Endothelial cell of umbilical vein (primary cell): ENCODE measurements around the gene SAMMSON. TPM values are rescaled to one million over a fixed set of nuclear protein-coding genes. Genes with fewer than 3 reads are reported as not detected.

Experiments
- BruUV-seq: library from RNA; stranded (reverse); fragments of 400-500 nt; replicated peaks from 2 replicates; lab custom pipeline; 2021; lab: Mats Ljungman, UMichigan
- CTCF ChIA-PET: fragments of 300-600, 350-600 bp; sonication (Branson Sonifier 250); formaldehyde crosslinking; loops from one replicate; lab custom pipeline; 2021; ENCODE audit warnings: antibody characterized with exemption, inconsistent platforms; lab: Charles Lee
- POLR2A ChIA-PET: fragments of 300-600, 350-600 bp; sonication (Branson Sonifier 250); formaldehyde crosslinking; loops from one replicate; lab custom pipeline; 2021; ENCODE audit warnings: antibody characterized with exemption, inconsistent platforms; lab: Charles Lee
- DNase-seq: peaks from one replicate; pipeline ENCODE4 v3.0.0-alpha.2; 2011; ENCODE audit warnings: low read depth, low spot score
- FAIRE-seq: peaks from 2 replicates; lab custom pipeline; 2011; peaks lifted over from hg19 to GRCh38; lab: Jason Lieb, UNC
- H2AFZ ChIP-seq: 2 replicates; pipeline ENCODE4 v1.6.0; 2012; ENCODE audit warnings: low read depth, low read length, control low read depth, inconsistent platforms
- H3K27ac ChIP-seq: 2 replicates; pipeline ENCODE4 v1.5.1; 2011; ENCODE audit warnings: low read depth, mild to moderate bottlenecking, control low read depth, low read length, moderate library complexity; ENCODE audit not compliant: insufficient read depth
- H3K27me3 ChIP-seq, 2 experiments: 2 replicates each; pipeline versions ENCODE4 v1.6.0 to v1.6.1; 2011; ENCODE audit warnings: low read length in 2 of 2, mixed read lengths in 1 of 2; ENCODE audit not compliant: control insufficient read depth in 2 of 2, insufficient read depth in 2 of 2
- H3K36me3 ChIP-seq, 2 experiments: 2 replicates in 1 of 2; 3 replicates in 1 of 2; pipeline ENCODE4 v1.5.1; 2011; ENCODE audit warnings: low read length in 2 of 2, mild to moderate bottlenecking in 1 of 2, moderate library complexity in 1 of 2; ENCODE audit not compliant: control insufficient read depth in 2 of 2, insufficient read depth in 2 of 2; ENCODE audit errors: extremely low read depth in 1 of 2
- H3K4me1 ChIP-seq: 3 replicates; pipeline ENCODE4 v1.5.1; 2011; ENCODE audit warnings: mild to moderate bottlenecking, low read length; ENCODE audit not compliant: control insufficient read depth, insufficient read depth; ENCODE audit errors: extremely low read depth
- H3K4me2 ChIP-seq: 2 replicates; pipeline ENCODE4 v1.6.1; 2011; ENCODE audit warnings: low read length, control low read depth, mixed read lengths; ENCODE audit not compliant: insufficient read depth
- H3K4me3 ChIP-seq, 3 experiments: fragments of 200-600 bp in 1 of 3; sonication (generic), shearing (Covaris generic) in 1 of 3; replicated peaks in 1 of 3; 2 replicates each; pipeline ENCODE4 v1.5.1; 2011 to 2016; ENCODE audit warnings: control low read depth in 3 of 3, low read length in 3 of 3, mild to moderate bottlenecking in 2 of 3, inconsistent platforms in 1 of 3, low read depth in 1 of 3, moderate library complexity in 1 of 3; ENCODE audit not compliant: insufficient read depth in 1 of 3
- H3K79me2 ChIP-seq: 2 replicates; pipeline ENCODE4 v1.6.0; 2012; ENCODE audit warnings: low read length, inconsistent platforms; ENCODE audit not compliant: control insufficient read depth, insufficient read depth
- H3K9ac ChIP-seq: replicated peaks from 2 replicates; pipeline ENCODE3; 2011; ENCODE audit warnings: low read length, control low read depth; ENCODE audit not compliant: insufficient read depth; ENCODE audit errors: extremely low read depth
- H3K9me1 ChIP-seq: replicated peaks from 3 replicates; pipeline ENCODE4 v1.6.0; 2011; ENCODE audit warnings: mild to moderate bottlenecking, low read length; ENCODE audit not compliant: control insufficient read depth, insufficient read depth; ENCODE audit errors: extremely low read depth
- H3K9me3 ChIP-seq: replicated peaks from 2 replicates; pipeline ENCODE4 v1.5.1; 2012; ENCODE audit warnings: low read length, inconsistent platforms; ENCODE audit not compliant: control insufficient read depth, insufficient read depth
- H4K20me1 ChIP-seq: replicated peaks from 2 replicates; pipeline ENCODE3; 2011; ENCODE audit warnings: mild to moderate bottlenecking, low read length; ENCODE audit not compliant: control insufficient read depth, insufficient read depth; ENCODE audit errors: extremely low read depth
- EZH2 ChIP-seq: IDR thresholded peaks from 2 replicates; pipeline ENCODE4 v1.6.1; 2012; ENCODE audit warnings: borderline replicate concordance, low read depth, mild to moderate bottlenecking, moderate library complexity, low read length, inconsistent platforms; ENCODE audit not compliant: severe bottlenecking
- GATA2 ChIP-seq: IDR thresholded peaks from 2 replicates; pipeline ENCODE4 v1.7.0; 2011; ENCODE audit warnings: low read depth, mild to moderate bottlenecking, moderate library complexity, mixed read lengths, low read length; ENCODE audit not compliant: insufficient read length, insufficient read depth
- JUN ChIP-seq: IDR thresholded peaks from 2 replicates; pipeline ENCODE4 v1.6.1; 2011; ENCODE audit warnings: borderline replicate concordance, low read depth; ENCODE audit not compliant: insufficient read length, insufficient read depth
- POLR2A ChIP-seq: IDR thresholded peaks from 2 replicates; pipeline ENCODE4 v1.6.1; 2012; ENCODE audit warnings: low read depth, mild to moderate bottlenecking, control low read depth, low read length
- POLR2AphosphoS5 ChIP-seq: IDR thresholded peaks from 2 replicates; pipeline ENCODE4 v1.6.1; 2012; ENCODE audit warnings: low read depth, mild to moderate bottlenecking, control low read depth, low read length, moderate library complexity; ENCODE audit not compliant: insufficient read depth
- dilution Hi-C: fragments of 300-500 bp; cut with MboI; formaldehyde crosslinking; loops from one replicate; pipeline ENCODE4 v1.15.0; 2019; ENCODE audit warnings: low sequenced_read_pairs; ENCODE audit not compliant: extremely low pct_ligation_motif_present
- intact Hi-C: fragments of 100-400 bp; cut with micrococcal nuclease; formaldehyde crosslinking; loops from one replicate; pipeline ENCODE4 v1.10.0; 2022
- polyA plus RNA-seq, 4 experiments: library from polyadenylated mRNA; depleted of rRNA in 3 of 4; stranded (reverse) in 3 of 4; unstranded in 1 of 4; fragments of >200 nt; gene quantifications; 2 replicates each; pipeline versions ENCODE4 v1.2.1 to v1.2.3, GENCODE V29; 2011 to 2012; ENCODE audit warnings: missing spikeins in 1 of 4
- total RNA-seq: library from RNA; stranded (reverse); gene quantifications from 2 replicates; pipeline ENCODE4 v1.2.3, GENCODE V29; 2021
- TF ChIP-seq, protein P1 (sequence below): IDR thresholded peaks from 2 replicates; pipeline ENCODE4 v1.6.1; 2011; ENCODE audit not compliant: insufficient read depth, insufficient read length
- TF ChIP-seq, protein P2 (sequence below), 2 donors: IDR thresholded peaks; 1 replicate in 1 of 2; 2 replicates in 1 of 2; pipeline ENCODE4 v1.5.1; 2011; ENCODE audit warnings: low read length in 2 of 2, mild to moderate bottlenecking in 2 of 2, moderate library complexity in 2 of 2, control low read depth in 1 of 2, inconsistent platforms in 1 of 2, low read depth in 1 of 2; ENCODE audit not compliant: insufficient read depth in 1 of 2; ENCODE audit errors: extremely low read depth in 1 of 2

The SAMMSON gene
- total and polyA plus RNA-seq, 2 donors (not counting 3 experiments of a cell fraction or from before 2014, with no cell fraction given): not detected

DNA sequence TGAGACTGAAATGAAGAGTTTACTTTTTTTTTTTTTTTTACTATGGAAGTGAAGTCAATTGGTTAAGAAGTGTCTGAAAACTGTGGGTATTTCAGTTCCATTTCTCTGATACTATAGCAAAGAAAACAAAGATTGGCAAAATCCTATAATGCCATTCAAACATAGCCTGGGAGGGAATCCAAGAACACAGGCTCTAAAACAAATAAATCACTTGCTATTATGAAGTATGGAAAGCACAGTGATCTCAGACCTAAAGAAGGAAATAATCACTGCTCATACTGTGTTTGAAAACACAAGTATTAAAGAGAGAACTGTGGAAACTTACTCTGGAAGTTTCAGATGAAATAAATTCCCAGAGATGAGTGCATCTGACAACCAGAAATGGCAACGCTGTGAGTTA, 12.0 kb downstream of the SAMMSON start:
- Histone ChIP-seq H3K27me3 (no peaks in the 10 kb centered on the region), H3K9ac (no peak overlapping the region), H3K9me1 (no peaks in the 10 kb centered on the region), H3K36me3 (no peaks in the 10 kb centered on the region), H3K27ac (no peak overlapping the region), H3K4me2 (no peak overlapping the region), H4K20me1 (no peaks in the 10 kb centered on the region), H3K4me3 (no peak overlapping the region), H2AFZ (no peak overlapping the region), H3K79me2 (no peaks in the 10 kb centered on the region), H3K9me3 (no peaks in the 10 kb centered on the region), H3K4me1 (no peaks in the 10 kb centered on the region)
- dilution Hi-C loops: no loop called here
- ChIA-PET POLR2A (no interaction called here), CTCF (no interaction called here)
- intact Hi-C loops: no loop called here
- no TSS peak for BruUV-seq
- no peak for FAIRE-seq
- TF ChIP-seq GATA2 (no peak), POLR2A (no peak)
- TF ChIP-seq, protein P1, sequence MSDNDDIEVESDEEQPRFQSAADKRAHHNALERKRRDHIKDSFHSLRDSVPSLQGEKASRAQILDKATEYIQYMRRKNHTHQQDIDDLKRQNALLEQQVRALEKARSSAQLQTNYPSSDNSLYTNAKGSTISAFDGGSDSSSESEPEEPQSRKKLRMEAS: no peak
- DNase-seq: no peak

DNA sequence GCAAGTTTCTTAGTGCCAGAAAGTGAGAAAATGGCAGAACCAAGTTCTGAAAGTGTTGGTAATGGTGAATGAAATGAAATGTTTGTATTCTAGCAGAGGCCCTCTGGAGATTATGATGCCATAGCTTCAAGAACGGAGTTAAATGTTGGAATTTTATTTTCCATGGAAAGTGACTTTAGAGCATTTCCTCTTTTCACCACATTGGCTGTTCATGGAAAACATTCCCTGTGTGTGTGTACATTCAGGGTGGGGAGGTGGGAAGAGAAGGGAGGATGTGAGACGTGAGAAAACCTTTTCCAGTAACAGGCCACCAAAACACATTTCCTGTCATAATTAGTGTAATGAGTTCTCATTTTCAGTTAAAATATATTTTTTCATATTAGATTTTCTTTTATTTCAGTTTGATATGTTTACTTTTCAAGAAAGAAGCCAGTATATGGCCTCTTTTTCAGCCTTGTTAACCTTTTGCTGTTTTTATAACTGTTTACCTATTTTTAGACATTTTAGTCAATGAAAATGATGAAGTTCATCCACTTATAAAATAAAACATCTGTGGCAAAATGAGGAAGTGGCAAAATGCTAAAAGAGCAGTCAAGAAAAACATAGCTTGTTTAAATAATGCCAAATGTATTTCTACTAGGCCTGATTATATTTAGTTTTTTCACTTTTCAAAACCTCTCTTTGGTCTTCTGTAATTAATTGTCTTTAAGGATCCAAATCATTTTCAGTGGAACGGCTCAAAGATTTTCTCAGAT, 21.6 kb downstream of the SAMMSON start:
- Histone ChIP-seq H3K79me2 (no peaks in the 10 kb centered on the region), H3K27me3 (no peaks in the 10 kb centered on the region), H3K9me1 (no peaks in the 10 kb centered on the region), H3K4me3 (no peak overlapping the region), H3K36me3 (no peaks in the 10 kb centered on the region), H3K4me1 (no peaks in the 10 kb centered on the region), H3K9ac (no peak overlapping the region), H2AFZ (no peak overlapping the region), H3K27ac (no peak overlapping the region), H3K4me2 (no peak overlapping the region), H3K9me3 (no peaks in the 10 kb centered on the region), H4K20me1 (no peaks in the 10 kb centered on the region)
- POLR2A ChIA-PET: no interaction called here
- intact Hi-C loops: no loop called here
- no peak for DNase-seq
- dilution Hi-C loops: no loop called here
- TF ChIP-seq JUN (no peak), EZH2 (no peak), POLR2A (no peak), POLR2AphosphoS5 (no peak), GATA2 (no peak)
- TF ChIP-seq, protein P1: no peak
- TF ChIP-seq, protein P2, sequence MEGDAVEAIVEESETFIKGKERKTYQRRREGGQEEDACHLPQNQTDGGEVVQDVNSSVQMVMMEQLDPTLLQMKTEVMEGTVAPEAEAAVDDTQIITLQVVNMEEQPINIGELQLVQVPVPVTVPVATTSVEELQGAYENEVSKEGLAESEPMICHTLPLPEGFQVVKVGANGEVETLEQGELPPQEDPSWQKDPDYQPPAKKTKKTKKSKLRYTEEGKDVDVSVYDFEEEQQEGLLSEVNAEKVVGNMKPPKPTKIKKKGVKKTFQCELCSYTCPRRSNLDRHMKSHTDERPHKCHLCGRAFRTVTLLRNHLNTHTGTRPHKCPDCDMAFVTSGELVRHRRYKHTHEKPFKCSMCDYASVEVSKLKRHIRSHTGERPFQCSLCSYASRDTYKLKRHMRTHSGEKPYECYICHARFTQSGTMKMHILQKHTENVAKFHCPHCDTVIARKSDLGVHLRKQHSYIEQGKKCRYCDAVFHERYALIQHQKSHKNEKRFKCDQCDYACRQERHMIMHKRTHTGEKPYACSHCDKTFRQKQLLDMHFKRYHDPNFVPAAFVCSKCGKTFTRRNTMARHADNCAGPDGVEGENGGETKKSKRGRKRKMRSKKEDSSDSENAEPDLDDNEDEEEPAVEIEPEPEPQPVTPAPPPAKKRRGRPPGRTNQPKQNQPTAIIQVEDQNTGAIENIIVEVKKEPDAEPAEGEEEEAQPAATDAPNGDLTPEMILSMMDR (IDR thresholded peaks at IDR 0.05; ENCODE audit: extremely low read depth in 1 of 2, insufficient read depth in 1 of 2, low read depth in 1 of 2, low read length in 2 of 2): no peak
- no TSS peak for BruUV-seq
- no peak for FAIRE-seq
- CTCF ChIA-PET: no interaction called here
